ENCODE data around the gene USF3.
A peak's percentile ranks its signal among the peaks of the same experiment; 100 is the strongest.

Gene USF3

GRCh38 chr3:113695786-113696645, at the start of gene USF3:
USF3 (minus strand) TSS chr3:113696642; CDS start chr3:113674878, 21,764 bp downstream.
- peak; percentile 95 for DNase-seq (ENCODE audit: low spot score)

- peak; percentile 94 for DNase-seq (ENCODE audit: low spot score)
Measured at GRCh38 chr3:113745756-113746547, 49.5 kb upstream of the USF3 start, which contains the start of gene NAA50. NAA50 (minus strand) TSS chr3:113746249; CDS start chr3:113745949, 300 bp downstream.

GRCh38 chr3:113744941-113745755, 48.7 kb upstream of the USF3 start:
- DNase-seq (ENCODE audit: low spot score) = peak; percentile 89

- DNase-seq (ENCODE audit: low spot score) = no peak
Measured at GRCh38 chr3:113743006-113743630, 46.7 kb upstream of the USF3 start.

- no peak for DNase-seq (ENCODE audit: low spot score)
Measured at GRCh38 chr3:113741620-113742019, 45.2 kb upstream of the USF3 start.

GRCh38 chr3:113741086-113741485, 44.6 kb upstream of the USF3 start:
- DNase-seq (ENCODE audit: low spot score) = no peak

- DNase-seq (ENCODE audit: low spot score) = peak; percentile 54
Measured at GRCh38 chr3:113736548-113737089, 40.2 kb upstream of the USF3 start.

GRCh38 chr3:113731694-113732093, 35.3 kb upstream of the USF3 start:
- no peak for DNase-seq (ENCODE audit: low spot score)

- no peak for DNase-seq (ENCODE audit: low spot score)
Measured at GRCh38 chr3:113730550-113730949, 34.1 kb upstream of the USF3 start.

GRCh38 chr3:113728661-113729060, 32.2 kb upstream of the USF3 start:
- DNase-seq (ENCODE audit: low spot score) = no peak

GRCh38 chr3:113721636-113722035, 25.2 kb upstream of the USF3 start:
- DNase-seq (ENCODE audit: low spot score) = no peak

GRCh38 chr3:113719758-113720157, 23.3 kb upstream of the USF3 start:
- DNase-seq (ENCODE audit: low spot score) = no peak

- no peak for DNase-seq (ENCODE audit: low spot score)
Measured at GRCh38 chr3:113719294-113719693, 22.9 kb upstream of the USF3 start.

- no peak for DNase-seq (ENCODE audit: low spot score)
Measured at GRCh38 chr3:113717818-113718217, 21.4 kb upstream of the USF3 start.

- no peak for DNase-seq (ENCODE audit: low spot score)
Measured at GRCh38 chr3:113717308-113717707, 20.9 kb upstream of the USF3 start.

- DNase-seq (ENCODE audit: low spot score) = no peak
Measured at GRCh38 chr3:113714702-113715101, 18.3 kb upstream of the USF3 start.

GRCh38 chr3:113712129-113712528, 15.7 kb upstream of the USF3 start:
- DNase-seq (ENCODE audit: low spot score) = no peak

GRCh38 chr3:113707835-113708234, 11.4 kb upstream of the USF3 start:
- no peak for DNase-seq (ENCODE audit: low spot score)

GRCh38 chr3:113698956-113699355, 2.5 kb upstream of the USF3 start:
- DNase-seq (ENCODE audit: low spot score) = peak; percentile 23

GRCh38 chr3:113698213-113698742, 1.8 kb upstream of the USF3 start:
- no peak for DNase-seq (ENCODE audit: low spot score)

GRCh38 chr3:113697500-113698090, 1.2 kb upstream of the USF3 start:
- peak; percentile 20 for DNase-seq (ENCODE audit: low spot score)

Measured in germinal center (tissue), 1 donor.